Loucy (cell line): Measurements from ENCODE around the gene SSBP3.

Source experiments
- H2AFZ ChIP-seq: fragments of 200-600 bp; sonication (generic); 2 replicates; pipeline ENCODE4 v1.6.0; 2016; ENCODE audit warnings: antibody characterized with exemption, mild to moderate bottlenecking, low read length, moderate library complexity
- H3F3A ChIP-seq: fragments of 200-600 bp; 2 replicates; pipeline ENCODE4 v1.6.0; 2016; ENCODE audit warnings: antibody characterized with exemption, low read depth, mild to moderate bottlenecking
- H3K27me3 ChIP-seq: fragments of 200-600 bp; sonication (generic); 2 replicates; pipeline ENCODE4 v1.6.1; 2014; ENCODE audit warnings: low read length, mild to moderate bottlenecking; ENCODE audit not compliant: insufficient read depth, poor library complexity, severe bottlenecking
- H3K36me3 ChIP-seq: fragments of 200-600 bp; sonication (generic); 2 replicates; pipeline ENCODE4 v1.6.1; 2016; ENCODE audit warnings: low read length; ENCODE audit not compliant: insufficient read depth
- H3K4me1 ChIP-seq: fragments of 200-600 bp; sonication (generic); 2 replicates; pipeline ENCODE4 v1.5.1; 2014; ENCODE audit warnings: low read length, mild to moderate bottlenecking; ENCODE audit not compliant: insufficient read depth, poor library complexity, severe bottlenecking
- H3K4me2 ChIP-seq: fragments of 200-600 bp; sonication (generic); 2 replicates; pipeline ENCODE4 v1.6.0; 2014; ENCODE audit warnings: antibody characterized with exemption, low read length, low read depth, mild to moderate bottlenecking; ENCODE audit not compliant: poor library complexity, severe bottlenecking
- H3K4me3 ChIP-seq: fragments of 200-600 bp; sonication (generic); 2 replicates; pipeline ENCODE4 v1.5.1; 2014; ENCODE audit warnings: low read length, mild to moderate bottlenecking, mixed read lengths; ENCODE audit not compliant: poor library complexity, severe bottlenecking
- H3K79me2 ChIP-seq: fragments of 200-600 bp; sonication (generic); 2 replicates; pipeline ENCODE4 v1.6.1; 2014; ENCODE audit warnings: low read length; ENCODE audit not compliant: insufficient read depth
- H3K9ac ChIP-seq: fragments of 200-600 bp; sonication (generic); 2 replicates; pipeline ENCODE4 v1.6.0; 2014; ENCODE audit warnings: mild to moderate bottlenecking, low read depth, low read length, moderate library complexity; ENCODE audit not compliant: poor library complexity, severe bottlenecking
- H3K9me2 ChIP-seq: fragments of 200-600 bp; sonication (generic); replicated peaks from 2 replicates; pipeline ENCODE4 v1.6.1; 2016; ENCODE audit warnings: low read depth, low read length, mixed read lengths
- H3K9me3 ChIP-seq: fragments of 200-600 bp; sonication (generic); 2 replicates; pipeline ENCODE4 v1.6.1; 2014; ENCODE audit warnings: mild to moderate bottlenecking, antibody characterized with exemption, low read length, low read depth; ENCODE audit not compliant: insufficient read depth
- H4K20me1 ChIP-seq: fragments of 200-600 bp; sonication (generic); 2 replicates; pipeline ENCODE4 v1.6.0; 2014; ENCODE audit warnings: antibody characterized with exemption, low read length, mild to moderate bottlenecking; ENCODE audit not compliant: insufficient read depth, poor library complexity, severe bottlenecking
- EZH2phosphoT487 ChIP-seq: fragments of 200-600 bp; IDR thresholded peaks from 2 replicates; pipeline ENCODE4 v1.6.1; 2018; ENCODE audit warnings: antibody characterized with exemption, mild to moderate bottlenecking, moderate library complexity, borderline replicate concordance
- TF ChIP-seq, protein P1 (sequence below): fragments of 200-600 bp; sonication (generic); conservative IDR thresholded peaks from 2 replicates; pipeline ENCODE4 v1.5.1; 2014; ENCODE audit warnings: mild to moderate bottlenecking, antibody characterized with exemption, low read length

The SSBP3 gene

DNA sequence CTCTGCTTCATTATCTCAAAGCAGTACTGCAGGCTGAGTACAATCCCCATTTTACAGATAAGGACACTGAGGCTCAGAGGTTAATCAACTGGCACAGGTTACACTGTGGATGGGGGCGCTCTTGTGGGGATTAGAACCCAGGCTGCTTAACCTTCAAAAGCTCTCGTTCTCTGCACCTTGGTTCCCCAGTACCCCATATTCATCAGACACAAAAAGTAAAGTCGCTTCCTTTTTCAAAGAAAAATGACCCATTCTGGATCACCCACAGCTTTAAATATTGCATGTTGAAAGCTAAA, 20.5 kb downstream of the SSBP3 start:
- Histone ChIP-seq H4K20me1 (peaks cover 26% of the 10 kb centered on the region), H3K79me2 (peaks cover 88% of the 10 kb centered on the region), H3K4me2 (no peak overlapping the region), H3K9me3 (no peaks in the 10 kb centered on the region), H3K27me3 (no peaks in the 10 kb centered on the region), H3K36me3 (peaks cover 22% of the 10 kb centered on the region; the same call in 1 of the 2 replicates), H3K4me1 (no peaks in the 10 kb centered on the region), H3K9me2 (no peaks in the 10 kb centered on the region), H2AFZ (no peak overlapping the region), H3K4me3 (no peak overlapping the region), H3K9ac (no peak overlapping the region), H3F3A (no peaks in the 10 kb centered on the region)
- TF ChIP-seq, protein P1, sequence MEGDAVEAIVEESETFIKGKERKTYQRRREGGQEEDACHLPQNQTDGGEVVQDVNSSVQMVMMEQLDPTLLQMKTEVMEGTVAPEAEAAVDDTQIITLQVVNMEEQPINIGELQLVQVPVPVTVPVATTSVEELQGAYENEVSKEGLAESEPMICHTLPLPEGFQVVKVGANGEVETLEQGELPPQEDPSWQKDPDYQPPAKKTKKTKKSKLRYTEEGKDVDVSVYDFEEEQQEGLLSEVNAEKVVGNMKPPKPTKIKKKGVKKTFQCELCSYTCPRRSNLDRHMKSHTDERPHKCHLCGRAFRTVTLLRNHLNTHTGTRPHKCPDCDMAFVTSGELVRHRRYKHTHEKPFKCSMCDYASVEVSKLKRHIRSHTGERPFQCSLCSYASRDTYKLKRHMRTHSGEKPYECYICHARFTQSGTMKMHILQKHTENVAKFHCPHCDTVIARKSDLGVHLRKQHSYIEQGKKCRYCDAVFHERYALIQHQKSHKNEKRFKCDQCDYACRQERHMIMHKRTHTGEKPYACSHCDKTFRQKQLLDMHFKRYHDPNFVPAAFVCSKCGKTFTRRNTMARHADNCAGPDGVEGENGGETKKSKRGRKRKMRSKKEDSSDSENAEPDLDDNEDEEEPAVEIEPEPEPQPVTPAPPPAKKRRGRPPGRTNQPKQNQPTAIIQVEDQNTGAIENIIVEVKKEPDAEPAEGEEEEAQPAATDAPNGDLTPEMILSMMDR: no peak
- TF ChIP-seq EZH2phosphoT487: no peak

- Histone ChIP-seq H2AFZ (no peak overlapping the region), H3K9me3 (no peaks in the 10 kb centered on the region), H3K4me1 (no peaks in the 10 kb centered on the region), H3F3A (no peaks in the 10 kb centered on the region), H3K79me2 (peaks cover 88% of the 10 kb centered on the region), H3K9me2 (no peaks in the 10 kb centered on the region), H4K20me1 (peaks cover 25% of the 10 kb centered on the region), H3K36me3 (peaks cover 16% of the 10 kb centered on the region; the same call in 1 of the 2 replicates), H3K9ac (no peak overlapping the region), H3K4me3 (no peak overlapping the region), H3K4me2 (no peak overlapping the region), H3K27me3 (no peaks in the 10 kb centered on the region)
- TF ChIP-seq, protein P1: no peak
- no peak for TF ChIP-seq EZH2phosphoT487
Measured at GRCh38 chr1:54384918-54385726, 21.1 kb downstream of the SSBP3 start.

DNA sequence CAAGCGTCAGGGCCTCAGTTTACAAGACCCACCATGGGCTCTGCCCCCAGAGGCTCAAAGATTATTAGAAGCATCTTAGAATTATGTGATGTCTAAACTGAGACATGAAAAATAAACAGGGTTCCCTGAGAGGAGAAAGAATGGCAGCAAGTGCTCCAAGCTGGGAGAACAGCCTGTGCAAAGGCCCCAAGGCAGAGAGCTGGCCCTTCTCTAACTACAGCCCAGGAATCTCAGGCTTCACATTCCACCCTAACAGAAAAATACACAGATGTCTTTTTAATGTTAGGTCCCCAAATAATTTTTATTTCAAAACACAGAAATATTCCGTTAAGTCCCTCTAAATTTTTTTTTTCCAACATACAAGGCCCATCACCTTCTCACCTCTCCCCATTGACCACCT, 21.7 kb downstream of the SSBP3 start:
- H3K9me3 ChIP-seq: no peaks in the 10 kb centered on the region
- no peak overlapping the region for H2AFZ ChIP-seq
- peaks cover 89% of the 10 kb centered on the region for H3K79me2 ChIP-seq
- peaks cover 24% of the 10 kb centered on the region for H4K20me1 ChIP-seq
- H3K4me3 ChIP-seq: no peak overlapping the region
- no peak overlapping the region for H3K4me2 ChIP-seq
- H3K36me3 ChIP-seq: peaks cover 20% of the 10 kb centered on the region; the same call in 1 of the 2 replicates
- H3K9me2 ChIP-seq: no peaks in the 10 kb centered on the region
- no peak for TF ChIP-seq EZH2phosphoT487
- TF ChIP-seq, protein P1: no peak
- no peaks in the 10 kb centered on the region for H3F3A ChIP-seq
- no peaks in the 10 kb centered on the region for H3K27me3 ChIP-seq
- H3K9ac ChIP-seq: no peak overlapping the region
- H3K4me1 ChIP-seq: no peaks in the 10 kb centered on the region
